Activated CD4-positive, alpha-beta T cell treated with anti-CD3 and anti-CD28 coated beads, Interleukin-2, amount 50 U/mL, for 48 hours (primary cell): Measurements from ENCODE around the gene ANK3.

ENCODE experiments used
- DNase-seq, 2 experiments: peaks; one replicate each; pipeline ENCODE4 v3.0.0-alpha.2; 2020

ANK3 gene

DNA sequence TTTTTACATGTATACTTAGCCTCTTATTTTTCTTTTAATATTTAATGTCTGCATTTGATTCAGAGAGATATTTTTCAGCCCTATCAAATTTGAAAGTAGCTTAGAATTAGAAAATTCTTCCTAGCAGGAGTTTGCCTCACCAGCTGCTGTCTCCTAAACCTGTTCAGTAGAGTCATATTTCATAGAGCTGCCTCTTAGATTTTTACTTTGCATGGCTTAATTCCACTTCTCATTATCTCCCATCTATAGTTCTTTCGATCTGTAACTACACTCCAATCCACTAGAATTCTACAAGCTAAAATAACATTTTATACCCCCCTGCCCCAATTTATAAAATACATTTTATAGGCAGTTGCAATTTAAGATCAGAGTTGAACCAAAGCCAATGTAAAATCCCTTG lies 227.0 kb downstream of the ANK3 start:
- no peak for DNase-seq

DNA sequence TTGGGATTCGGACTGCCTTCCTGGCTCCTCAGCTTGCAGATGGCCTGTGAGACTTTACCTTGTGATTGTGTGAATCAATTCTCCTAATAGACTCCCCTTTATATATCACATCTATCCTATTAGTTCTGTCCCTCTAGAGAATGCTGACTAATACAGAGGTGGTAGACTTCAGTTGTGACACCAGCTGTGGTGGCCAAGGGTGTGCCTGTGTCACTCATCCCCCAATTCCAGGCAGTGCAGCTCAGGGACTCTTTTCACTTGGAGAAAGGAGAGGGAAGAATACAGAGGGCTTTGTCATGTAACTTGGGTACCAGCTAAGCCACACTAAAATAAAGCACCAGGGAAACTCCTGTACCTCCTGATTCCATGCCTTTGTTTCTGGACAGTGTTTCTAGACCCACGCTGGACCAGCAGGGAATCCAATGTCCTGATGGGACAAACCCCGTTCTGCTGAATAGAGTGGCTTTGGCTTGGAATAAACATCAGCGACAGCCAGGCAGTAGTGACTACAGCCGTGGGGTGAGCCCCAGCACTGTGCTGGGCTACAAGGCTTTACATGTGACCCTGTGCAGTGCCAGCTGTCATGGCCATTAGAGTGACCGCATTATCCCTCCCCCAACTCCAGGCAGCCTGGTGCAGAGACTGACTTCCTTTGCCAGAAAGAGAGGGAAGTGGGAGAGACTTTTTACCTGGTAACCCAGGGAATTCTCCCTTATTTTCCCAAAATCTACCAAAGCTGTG lies 233.6 kb downstream of the ANK3 start:
- DNase-seq: no peak

DNA sequence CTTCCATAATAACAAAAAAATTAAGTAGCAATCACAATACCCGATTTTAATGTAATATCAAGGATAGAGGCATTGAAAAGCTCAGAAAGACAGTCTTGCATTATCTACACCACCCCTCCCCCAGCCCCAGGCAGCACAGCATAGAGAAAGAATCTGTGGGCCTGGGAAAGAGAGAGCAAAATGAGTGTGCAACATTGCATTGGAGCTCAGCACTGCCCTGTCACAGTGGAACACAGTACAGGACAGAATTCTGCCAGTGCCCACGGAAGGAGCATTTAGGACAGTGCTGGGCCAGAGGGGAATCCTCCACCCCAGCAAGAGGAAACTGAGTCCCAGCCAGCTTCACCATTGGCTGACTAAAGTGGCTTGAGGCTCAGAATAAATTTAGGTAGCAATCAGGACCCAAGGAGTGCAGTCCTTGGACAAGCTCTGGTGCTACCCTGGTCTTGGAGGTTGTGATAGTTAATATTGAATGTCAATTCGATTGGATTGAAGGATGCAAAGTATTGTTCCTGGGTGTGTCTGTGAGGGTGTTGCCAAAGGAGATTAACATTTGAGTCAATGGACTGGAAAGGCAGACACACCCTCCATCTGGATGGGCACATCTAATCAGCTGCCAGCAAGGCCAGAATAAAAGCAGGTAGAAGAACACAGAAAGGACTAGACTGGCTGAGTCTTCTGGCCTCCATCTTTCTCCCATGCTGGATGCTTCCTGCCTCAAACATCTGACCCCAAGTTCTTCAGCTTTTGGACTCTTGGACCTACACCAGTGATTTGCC lies 234.4 kb downstream of the ANK3 start:
- DNase-seq: no peak

DNA sequence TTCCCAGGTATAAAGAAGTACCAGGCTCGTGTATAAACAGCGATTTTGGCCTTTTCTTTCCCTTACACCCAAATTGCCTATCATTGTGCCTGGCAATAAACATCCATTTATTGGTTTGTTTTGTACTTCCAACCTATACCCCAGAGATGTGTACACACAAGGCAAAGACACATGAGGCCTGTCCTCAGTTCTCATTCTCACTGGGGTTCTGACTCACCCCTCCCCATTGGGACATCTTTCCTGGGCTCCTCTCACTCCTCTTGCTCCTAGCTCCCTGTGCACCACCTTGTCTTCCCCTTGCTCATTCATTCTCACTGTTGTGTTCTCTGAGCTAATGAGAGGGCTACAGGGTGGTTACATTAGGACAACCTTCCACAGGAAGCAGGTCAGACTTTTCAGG lies 240.7 kb downstream of the ANK3 start:
- no peak for DNase-seq

DNA sequence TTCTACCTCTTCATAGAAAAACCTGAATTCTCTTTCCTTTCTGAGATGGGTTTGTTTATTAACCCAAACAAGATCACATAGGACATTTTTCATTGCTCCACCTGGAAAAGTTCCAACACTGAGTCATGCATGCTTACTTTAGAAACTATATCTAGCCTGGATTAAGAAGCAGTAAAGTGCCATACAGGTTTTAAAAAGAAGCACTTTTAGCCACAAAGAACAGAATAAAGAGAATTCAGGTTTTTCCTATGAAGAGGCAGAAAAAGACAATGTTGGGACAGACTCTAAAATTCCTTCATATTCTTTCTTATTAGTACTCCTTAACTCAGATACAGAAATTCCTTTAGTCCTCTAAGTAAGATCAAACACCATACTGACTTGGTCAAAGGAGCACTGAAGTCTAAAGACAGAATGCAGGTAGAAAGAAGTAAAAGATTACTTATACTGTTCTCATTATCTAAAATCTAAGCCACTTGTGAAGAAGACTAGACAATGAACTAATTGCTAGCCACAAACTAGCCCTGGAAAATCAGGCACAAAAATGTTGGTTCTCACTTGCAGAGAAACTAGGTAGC lies 241.3 kb downstream of the ANK3 start:
- DNase-seq: no peak

DNA sequence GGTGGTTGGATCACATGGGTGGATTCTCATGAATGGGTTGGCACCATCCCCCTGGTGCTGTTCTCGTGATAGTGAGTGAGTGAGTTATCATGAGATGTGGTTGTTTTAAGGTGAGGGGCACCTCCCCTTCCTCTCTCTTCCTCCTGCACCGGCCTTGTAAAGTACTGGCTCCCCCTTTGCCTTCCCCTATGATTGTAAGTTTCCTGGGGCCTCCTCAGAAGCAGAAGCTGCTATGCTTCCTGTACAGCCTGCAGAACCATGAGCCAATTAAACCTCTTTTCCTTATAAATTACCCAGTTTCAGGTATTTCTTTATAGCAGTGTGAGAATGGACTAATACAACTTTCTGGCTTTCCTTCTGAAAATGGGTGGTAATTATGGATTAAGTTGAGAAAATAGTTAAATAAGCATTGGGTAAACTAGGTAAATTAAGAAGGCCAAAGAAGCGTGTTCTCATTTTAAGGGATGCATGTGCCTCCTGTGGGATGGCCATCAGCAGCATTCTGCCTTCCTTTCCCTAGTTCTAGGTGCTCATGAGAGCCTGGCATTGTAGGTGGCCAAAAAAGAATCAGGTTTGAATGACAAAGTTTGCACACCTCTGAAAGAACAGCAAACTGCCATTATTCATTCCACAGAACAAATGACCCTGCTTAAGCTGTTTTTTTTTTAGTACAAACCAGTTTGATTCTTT lies 242.0 kb downstream of the ANK3 start:
- no peak for DNase-seq

DNA sequence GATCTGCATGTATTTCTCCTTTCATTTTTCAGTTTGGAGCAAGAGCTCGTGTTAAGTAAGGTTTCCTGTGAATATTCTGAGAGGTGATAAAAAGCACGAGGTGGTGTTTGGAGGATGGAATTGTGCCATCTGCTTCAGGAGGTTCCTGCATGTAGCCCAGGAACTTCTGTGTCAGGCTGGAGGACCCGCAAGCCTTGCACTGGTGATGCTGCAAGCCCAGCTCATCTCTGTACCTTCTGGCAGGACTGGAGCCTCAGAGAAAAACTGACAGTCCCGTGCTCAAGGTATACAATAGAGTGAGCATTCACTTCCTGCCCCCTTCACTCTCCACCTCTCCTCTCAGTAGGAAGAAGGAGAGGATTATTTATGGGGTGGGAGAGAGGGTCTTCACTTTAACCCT lies 242.7 kb downstream of the ANK3 start:
- no peak for DNase-seq

DNA sequence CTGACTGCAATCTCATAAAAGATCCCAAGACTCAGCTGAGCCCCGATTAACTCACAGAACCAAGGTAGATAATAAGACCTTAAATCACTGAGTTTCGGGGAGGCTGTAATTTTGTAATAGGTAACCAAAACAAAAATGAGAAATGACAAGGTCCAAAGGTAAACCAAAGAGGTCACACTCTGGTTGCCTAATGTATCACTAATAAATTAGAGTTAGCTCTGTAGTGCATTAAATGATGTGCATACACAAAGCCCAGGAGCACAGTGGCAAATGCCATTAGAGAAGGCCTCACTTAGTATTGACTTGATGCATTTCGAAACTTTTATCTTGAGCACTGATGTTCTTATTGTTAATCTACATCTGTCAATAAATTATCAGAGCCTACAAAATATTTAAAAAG lies 245.6 kb downstream of the ANK3 start:
- DNase-seq: no peak

DNA sequence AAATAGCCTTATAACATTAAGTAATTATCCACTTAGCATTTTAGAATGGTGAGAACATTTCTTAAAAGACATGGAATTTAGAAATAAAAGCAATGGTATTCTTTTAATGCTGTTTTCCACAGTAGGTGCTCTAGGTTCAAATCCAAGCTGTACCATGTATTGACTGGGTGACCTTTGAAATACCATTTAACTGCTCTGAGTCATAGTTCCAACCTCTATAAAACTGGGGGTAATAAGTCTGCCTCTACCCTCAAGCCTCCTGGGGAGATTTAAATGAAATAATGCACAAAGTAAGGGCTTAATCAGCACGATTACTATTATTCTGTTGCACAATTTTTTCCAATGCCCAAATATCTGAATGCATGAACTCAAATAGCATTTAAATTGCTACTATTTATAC lies 246.9 kb downstream of the ANK3 start:
- DNase-seq: no peak

DNA sequence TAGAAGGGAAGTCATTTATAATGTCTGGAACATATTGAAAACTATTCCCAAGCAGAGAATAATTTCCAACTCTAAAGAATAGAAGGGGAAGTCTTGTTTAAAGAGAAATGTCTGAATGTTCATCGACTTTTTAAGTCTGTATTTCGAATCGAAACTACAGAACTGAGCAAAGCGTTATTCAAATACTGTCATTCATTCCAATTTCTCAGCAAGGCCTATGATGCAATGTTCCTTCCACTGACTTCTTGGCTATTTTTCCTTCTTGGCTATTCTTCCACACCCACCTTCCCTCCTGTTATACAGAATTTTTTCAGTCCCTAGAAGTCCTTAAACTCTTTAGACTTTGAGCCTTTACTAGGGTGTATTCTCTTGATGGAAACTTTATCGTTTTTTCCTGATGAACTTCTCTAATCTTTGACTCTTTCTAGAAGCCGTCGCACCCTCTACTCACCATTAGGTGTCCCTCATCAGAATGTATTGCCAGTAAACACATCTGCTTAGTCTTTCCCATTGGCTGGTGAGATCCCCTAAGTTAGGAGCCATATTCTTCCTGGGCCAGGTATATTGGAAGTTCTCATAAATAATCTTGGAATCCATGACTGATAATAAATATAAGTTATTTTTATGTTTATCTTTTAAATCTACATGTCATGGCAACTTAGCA lies 247.6 kb downstream of the ANK3 start:
- no peak for DNase-seq

DNA sequence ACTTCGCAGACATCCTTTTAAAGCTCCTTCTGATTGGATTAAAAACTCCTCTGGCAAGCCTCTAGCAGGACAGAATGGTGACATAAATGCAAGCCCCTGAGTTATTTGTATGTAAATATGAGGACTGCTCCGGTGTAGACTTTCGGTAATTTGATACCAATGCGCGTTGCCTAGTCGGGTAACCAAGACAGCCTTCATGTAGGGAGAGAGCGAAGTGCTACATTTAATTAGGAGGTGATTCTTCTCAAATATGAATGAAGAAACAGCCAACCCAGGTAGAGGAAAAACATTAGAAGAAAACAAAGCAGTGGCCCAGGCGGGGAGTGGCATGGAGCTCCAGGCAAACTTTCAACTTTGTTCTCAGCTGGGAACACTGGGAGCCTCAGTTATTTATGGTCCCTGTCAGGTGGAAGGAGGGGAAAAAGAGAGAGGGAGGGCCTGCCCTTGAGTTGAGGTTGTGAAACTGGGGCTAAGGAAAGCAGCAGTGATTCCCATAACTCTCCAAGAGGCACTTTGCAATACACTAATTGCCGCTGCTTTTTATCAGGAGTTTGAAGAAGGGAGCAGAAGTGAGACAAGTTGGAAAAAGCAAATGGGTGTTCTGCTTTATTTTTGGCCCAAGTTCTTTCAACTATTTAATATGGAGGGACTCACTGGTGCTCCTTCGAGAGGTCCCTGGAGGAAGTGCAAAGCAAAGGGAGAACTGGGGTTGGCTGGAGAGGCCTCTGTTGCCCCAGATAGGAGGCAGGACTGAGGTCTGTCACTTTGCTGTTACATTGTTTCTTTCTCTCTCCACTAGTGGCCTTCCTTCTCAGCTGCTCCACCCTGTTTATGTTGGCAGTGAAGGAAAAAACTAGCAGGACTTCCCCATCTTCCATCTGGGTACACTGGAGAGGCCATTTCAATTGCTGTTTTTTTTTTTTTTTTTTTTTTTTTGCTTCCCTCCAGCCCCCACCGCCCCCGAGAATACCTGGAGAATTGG lies 248.7 kb downstream of the ANK3 start:
- DNase-seq: no peak

DNA sequence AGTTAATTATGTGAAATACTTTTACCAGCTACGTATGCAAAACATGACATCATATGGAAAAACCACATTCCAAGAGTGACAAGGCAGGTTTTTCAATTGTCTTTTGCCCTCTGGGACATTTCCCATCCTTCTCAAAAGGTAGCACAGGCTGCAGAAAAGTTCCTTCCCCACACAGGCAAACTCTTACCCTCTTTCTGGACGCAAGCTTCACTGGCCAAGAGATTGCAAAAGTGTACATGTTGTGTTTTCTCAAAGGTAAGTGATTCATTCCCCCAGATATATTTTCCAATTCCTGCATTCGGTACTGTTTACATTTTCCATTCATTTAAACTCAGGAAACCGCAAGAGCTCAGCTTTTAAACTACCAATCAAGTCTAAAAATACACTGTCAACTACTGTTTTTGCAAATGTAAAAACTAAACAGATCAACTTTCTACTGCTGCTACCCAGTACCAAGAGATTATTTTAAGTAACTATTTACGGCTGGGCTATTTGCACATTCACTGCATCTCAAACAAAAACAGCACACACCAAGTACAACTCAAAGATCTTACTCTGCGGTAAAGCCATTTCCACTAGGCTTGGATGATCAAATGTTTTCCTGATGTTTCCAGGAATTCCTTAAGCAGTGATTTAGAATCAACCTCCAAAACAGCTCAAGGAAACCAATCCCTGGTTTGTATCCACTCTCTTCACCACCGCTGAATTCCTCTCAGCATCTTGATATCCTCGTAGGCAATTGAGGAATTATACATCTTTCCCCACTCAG lies 249.7 kb downstream of the ANK3 start:
- DNase-seq: no peak

DNA sequence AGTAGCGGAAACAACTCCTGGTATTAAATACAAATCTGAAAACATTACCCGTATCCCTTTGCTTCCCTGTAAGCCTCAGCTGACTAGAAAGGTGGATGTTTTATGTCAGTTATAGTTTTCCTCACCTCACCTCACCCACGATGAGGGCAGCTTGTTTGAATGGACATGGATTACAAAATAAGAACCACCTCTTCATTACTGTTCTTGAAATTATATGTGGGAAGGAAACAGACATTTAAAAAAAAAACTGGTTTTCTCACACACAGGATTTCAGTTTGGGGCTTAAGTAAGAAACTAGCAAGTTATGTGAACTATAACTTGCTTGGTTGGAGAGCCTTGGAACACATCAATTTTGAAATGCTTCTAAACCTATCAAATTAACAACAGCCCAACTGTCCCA lies 250.4 kb downstream of the ANK3 start:
- no peak for DNase-seq

DNA sequence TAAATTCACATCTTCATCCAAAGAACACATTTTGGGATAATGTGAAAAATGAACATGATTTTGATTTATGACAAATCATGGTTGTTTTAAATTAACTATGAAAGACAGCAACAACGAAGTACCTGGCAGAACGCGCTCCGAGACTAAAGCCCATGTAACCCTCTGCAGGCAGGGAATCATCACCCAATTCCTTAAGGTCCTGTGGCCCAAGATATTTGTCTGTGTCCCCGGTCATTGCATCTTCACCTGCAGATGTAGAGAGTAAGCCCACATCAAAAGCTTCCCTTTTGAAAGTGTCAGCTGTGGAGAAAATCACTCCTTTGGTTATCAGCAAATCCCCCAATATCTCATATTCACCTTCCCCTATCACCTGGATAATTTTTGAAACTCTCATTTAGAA lies 250.8 kb downstream of the ANK3 start:
- no peak for DNase-seq

DNA sequence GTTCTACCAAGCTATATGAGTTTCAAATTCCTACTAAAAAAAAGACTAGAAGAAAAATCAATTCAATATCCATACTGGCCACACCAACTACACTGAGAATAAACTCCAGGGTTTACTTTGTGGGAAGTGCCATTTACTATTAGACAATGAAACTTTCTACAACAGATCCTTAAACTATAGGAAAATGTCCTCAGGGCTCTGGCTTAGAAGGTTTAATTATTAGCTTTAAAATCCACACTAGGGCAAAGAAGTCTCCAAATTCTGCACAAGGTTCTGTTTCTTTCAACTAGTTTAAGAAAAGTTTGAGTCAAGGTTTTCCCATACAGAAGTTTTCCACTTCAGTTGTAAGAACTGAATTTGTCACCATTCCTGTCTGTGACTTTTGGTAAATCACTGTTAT lies 251.6 kb downstream of the ANK3 start:
- no peak for DNase-seq

DNA sequence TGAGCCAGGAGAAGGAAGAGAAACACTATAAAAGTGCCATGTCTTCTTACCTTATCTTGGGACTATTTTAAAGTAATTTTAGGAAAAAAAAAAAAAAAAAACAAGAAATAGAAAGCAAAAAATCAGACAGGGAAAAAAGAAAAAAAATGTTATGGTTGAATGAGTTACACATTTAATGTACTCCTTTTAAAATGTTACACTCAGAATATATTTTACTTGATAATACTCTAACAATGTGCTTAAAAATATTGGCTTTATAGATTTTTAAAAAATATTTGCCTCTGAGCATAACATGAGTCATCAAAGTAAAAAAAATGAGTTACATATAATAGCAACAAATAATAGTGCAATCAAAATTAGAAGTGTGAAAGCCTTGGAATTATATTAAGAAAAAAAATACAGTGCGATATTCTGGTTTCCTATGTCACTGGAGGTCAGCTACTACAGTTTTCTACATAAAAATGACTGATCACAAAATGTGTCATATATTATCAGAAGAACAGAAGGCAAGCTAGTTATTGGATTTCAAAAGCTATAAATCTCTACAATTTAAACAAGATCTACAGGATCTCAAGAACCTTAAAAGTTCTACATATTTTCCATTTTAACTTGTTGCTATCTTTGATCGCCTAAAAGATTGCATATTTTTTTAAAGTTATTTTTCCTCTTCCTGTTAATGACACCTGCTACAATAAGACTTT lies 252.2 kb downstream of the ANK3 start:
- no peak for DNase-seq

DNA sequence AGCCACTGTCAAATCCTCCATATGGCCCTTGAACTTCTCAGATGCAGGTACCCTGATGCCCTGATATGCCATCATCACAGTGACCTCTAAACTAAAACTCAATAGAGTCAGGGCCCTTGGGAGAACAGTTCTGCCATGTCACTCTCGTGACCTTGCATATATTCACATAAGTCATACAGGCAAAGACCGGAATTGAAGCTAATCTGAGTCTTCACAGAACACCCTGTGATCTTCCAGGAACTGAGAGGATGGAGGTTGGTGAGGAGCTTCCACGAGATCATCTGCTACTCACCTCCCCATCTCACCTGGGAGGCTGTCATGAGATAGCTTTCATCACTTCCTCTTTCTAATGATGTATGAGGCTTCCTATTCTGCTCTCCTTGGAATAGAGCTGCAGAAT lies 254.7 kb downstream of the ANK3 start:
- no peak for DNase-seq

DNA sequence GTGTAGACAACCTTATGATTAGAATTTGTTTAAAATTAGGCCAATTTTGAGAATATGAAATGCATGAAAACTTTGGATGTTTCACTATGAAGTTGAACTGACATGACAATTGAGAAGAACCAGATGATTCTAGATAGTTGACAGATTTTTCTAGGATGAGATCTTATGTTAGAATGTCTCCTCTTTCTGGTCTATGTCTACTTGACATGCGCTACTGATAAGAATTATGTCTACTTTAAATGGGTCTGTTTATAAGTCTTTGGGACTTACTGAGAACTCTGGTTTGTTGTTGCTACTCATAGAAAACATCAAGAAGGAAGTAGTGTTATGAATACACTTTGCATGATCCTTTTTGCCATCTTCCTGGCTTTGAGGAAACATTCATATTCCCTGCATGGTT lies 255.1 kb downstream of the ANK3 start:
- DNase-seq: no peak

DNA sequence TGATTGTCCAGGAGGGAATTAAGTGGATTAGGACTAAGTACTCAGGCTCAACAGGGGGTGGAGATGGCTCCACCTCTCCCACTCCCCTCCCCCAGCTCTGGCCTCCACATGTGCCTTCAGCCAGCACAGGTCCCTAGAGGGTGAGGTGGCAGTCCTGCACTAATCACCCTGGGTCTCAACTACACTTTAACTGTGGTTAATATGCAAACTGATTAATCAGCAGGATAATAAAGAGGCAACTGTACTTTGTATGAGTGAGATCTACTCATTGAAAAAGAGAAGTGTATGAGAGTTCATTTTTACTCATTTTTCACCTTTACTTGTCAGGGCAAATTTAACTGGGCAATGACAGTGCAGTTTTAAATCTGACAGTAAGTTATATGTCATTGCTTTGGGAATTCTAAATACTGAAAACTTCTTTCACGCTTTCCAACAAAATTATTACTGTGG lies 259.5 kb downstream of the ANK3 start:
- no peak for DNase-seq

DNA sequence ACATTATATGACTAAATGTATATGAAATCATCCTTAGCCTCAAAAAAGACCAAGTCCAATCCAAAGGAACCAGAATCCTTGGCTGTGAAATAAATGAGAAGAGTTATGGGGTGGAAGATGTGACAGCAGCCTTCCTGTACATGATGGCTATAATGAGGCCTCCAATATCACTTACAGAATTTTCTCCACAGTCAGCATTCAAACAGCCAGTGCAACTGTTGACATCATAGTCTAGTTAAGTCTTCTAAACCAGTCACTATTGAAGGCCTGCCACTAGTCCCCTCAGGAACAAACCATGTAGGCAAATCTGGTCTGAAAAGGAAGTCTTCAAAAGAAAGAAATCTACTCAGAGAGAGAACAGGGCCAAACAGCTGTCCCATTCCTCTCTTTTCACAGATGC lies 263.8 kb downstream of the ANK3 start:
- no peak for DNase-seq
